Measurements from ENCODE around the gene ZNF177.

The ZNF177 gene

DNA sequence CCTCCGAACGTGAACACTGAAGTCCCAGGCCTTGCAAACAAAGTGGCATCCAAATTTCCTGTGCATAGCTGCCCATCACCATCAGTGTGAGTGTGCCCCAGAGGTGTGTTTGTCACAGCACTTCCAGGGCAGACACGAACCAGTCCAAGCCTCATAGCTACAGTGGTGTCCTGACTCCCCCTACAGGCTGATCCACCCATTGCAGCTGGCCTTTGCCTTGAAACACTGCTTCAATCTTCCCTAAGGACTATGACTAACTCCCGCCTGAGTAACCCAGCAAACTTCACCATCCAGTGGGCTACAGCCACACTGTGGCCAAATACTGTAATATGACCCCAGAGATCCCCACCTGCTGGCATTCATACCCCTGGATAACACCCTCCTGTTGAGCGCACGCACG lies 68.7 kb downstream of the ZNF177 start:
- no peak for DNase-seq

All from NCI-H446 treated with DMSO at 0.1 percent for 48 hours (cell line).